ENCODE measurements around the gene CUL4B.
A peak's percentile ranks its signal among the peaks of the same experiment; 100 is the strongest.
"Not testable (repeated sequence)": the region's sequence is repeated elsewhere in the genome, so short reads cannot be mapped to it uniquely, and the experiment has no call there.

Gene CUL4B

GRCh38 chrX:120517936-120518335 is 42.8 kb downstream of the CUL4B start:
- DNase-seq = no peak

- DNase-seq = no peak
Observed at GRCh38 chrX:120514236-120514635, 46.5 kb downstream of the CUL4B start.

GRCh38 chrX:120512627-120513026 is 48.1 kb downstream of the CUL4B start:
- no peak for DNase-seq

- no peak for DNase-seq
Observed at GRCh38 chrX:120512222-120512621, 48.5 kb downstream of the CUL4B start.

- no peak for DNase-seq
Observed at GRCh38 chrX:120504569-120504968, 56.2 kb downstream of the CUL4B start.

- no peak for DNase-seq
Observed at GRCh38 chrX:120499301-120500072, 61.3 kb downstream of the CUL4B start.

GRCh38 chrX:120490119-120490518 is 70.6 kb downstream of the CUL4B start:
- not testable (repeated sequence) for DNase-seq

GRCh38 chrX:120486786-120487185 is 74.0 kb downstream of the CUL4B start:
- no peak for DNase-seq

- peak; percentile 84 to 89 for DNase-seq
Observed at GRCh38 chrX:120485638-120486520, 74.9 kb downstream of the CUL4B start.

GRCh38 chrX:120485315-120485637 is 75.5 kb downstream of the CUL4B start:
- DNase-seq = no peak

- DNase-seq = no peak
Observed at GRCh38 chrX:120477453-120477852, 83.3 kb downstream of the CUL4B start.

- no peak for DNase-seq
Observed at GRCh38 chrX:120476714-120477113, 84.0 kb downstream of the CUL4B start.

GRCh38 chrX:120475447-120475846 is 85.3 kb downstream of the CUL4B start:
- DNase-seq = peak in 1 of 2 donors; percentile 18

All from hippocampal formation (tissue), 2 donors.